ENCODE measurements around the gene CNTRL. TPM values are rescaled to one million over a fixed set of nuclear protein-coding genes. Genes with fewer than 3 reads are reported as not detected.

The CNTRL gene
- total RNA-seq, 4 donors from 2014 or later = 23.5 to 31.5 (median 29.6) TPM

DNA sequence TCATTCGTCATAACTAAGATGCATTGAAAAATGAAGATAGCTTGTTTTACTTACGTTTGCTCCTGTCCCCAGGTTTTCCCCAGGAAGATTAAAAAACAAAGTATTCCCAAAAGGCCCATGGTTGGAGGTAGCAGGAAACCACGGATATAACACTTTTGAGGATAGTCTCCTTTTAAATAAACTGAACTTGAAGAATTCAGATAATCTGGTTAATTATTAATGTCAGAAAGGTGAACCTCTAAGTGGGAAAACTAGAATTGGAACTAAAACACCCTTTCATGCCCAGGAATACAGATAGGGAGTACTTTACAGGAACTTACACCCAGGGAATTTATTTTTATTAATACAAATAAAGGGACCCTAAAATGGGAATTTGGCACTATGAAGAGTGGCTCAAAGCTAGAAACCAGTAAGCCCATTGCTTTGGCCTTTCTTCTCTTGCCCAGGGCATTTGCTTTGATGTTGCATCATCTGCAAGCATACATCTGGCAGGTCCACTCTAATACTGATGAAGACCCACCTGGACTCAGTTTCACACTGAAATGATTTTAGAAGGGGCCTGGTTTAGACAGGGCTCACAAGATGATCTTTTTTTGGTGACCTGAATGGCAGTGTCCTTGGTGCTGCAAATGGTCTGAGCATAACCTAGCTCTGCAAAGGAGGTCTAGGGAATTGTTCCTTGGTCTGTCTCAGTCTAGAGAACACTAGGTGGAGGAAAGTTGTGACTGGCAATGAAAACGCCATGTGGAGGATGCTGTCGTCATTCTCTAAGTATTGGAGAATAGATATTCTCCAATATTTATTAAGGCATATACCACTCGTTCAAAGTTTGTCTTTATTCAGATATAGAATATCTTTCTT is 24.4 kb upstream of the CNTRL start, which contains the start of gene C5:
TSS of gene C5 (minus strand) at position 148 of the 861 bp plus-strand sequence. CDS start at position 119, 29 bp downstream.
- no peaks in the 10 kb centered on the region for H3K36me3 ChIP-seq
- H3K4me3 ChIP-seq = no peak within 1 kb of the TSS
- H3K9me3 ChIP-seq = no peaks in the 10 kb centered on the region
- no peaks in the 10 kb centered on the region for H3K27me3 ChIP-seq
- no peak for TF ChIP-seq POLR2A (IDR thresholded peaks at IDR 0.05)
- TF ChIP-seq, protein P1, sequence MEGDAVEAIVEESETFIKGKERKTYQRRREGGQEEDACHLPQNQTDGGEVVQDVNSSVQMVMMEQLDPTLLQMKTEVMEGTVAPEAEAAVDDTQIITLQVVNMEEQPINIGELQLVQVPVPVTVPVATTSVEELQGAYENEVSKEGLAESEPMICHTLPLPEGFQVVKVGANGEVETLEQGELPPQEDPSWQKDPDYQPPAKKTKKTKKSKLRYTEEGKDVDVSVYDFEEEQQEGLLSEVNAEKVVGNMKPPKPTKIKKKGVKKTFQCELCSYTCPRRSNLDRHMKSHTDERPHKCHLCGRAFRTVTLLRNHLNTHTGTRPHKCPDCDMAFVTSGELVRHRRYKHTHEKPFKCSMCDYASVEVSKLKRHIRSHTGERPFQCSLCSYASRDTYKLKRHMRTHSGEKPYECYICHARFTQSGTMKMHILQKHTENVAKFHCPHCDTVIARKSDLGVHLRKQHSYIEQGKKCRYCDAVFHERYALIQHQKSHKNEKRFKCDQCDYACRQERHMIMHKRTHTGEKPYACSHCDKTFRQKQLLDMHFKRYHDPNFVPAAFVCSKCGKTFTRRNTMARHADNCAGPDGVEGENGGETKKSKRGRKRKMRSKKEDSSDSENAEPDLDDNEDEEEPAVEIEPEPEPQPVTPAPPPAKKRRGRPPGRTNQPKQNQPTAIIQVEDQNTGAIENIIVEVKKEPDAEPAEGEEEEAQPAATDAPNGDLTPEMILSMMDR (IDR thresholded peaks at IDR 0.05) = no peak
- no peak for DNase-seq
- H3K27ac ChIP-seq = no peak within 1 kb of the TSS
- H3K4me1 ChIP-seq = no peaks in the 10 kb centered on the region
- intact Hi-C loops (cut with DNase I; ENCODE audit: low total_unique reads) = loop anchor here (10.0 kb wide), 1 partner anchor 296 kb away; no protein-coding TSS in a partner anchor

DNA sequence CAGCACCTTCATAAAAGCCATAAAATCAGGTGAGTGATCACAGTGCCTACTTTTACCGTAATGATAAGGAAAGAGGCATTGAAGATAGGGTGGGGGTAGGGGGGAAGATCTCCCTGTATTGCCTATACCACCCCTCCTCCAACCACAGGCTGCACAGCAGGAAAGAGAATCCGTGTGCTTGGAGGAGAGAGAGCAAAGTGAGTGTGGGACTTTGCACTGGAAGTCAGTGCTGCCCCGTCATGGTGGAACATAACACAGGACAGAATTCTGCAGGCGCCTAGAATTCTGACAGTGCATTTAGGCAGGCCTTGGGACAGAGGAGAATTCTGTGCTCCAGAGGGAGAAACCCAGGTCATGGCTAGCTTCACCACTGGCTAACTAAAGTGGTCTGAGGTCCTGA is 21.2 kb upstream of the CNTRL start:
- H3K36me3 ChIP-seq = no peaks in the 10 kb centered on the region
- no peaks in the 10 kb centered on the region for H3K4me1 ChIP-seq
- intact Hi-C loops (cut with DNase I; ENCODE audit: low total_unique reads) = loop anchor here (10.0 kb wide), 1 partner anchor 299 kb away; no protein-coding TSS in a partner anchor
- H3K9me3 ChIP-seq = no peaks in the 10 kb centered on the region
- H3K27ac ChIP-seq = no peak overlapping the region
- TF ChIP-seq, protein P1 (IDR thresholded peaks at IDR 0.05) = no peak
- TF ChIP-seq POLR2A (IDR thresholded peaks at IDR 0.05) = no peak
- no peak overlapping the region for H3K4me3 ChIP-seq
- H3K27me3 ChIP-seq = no peaks in the 10 kb centered on the region
- no peak for DNase-seq

DNA sequence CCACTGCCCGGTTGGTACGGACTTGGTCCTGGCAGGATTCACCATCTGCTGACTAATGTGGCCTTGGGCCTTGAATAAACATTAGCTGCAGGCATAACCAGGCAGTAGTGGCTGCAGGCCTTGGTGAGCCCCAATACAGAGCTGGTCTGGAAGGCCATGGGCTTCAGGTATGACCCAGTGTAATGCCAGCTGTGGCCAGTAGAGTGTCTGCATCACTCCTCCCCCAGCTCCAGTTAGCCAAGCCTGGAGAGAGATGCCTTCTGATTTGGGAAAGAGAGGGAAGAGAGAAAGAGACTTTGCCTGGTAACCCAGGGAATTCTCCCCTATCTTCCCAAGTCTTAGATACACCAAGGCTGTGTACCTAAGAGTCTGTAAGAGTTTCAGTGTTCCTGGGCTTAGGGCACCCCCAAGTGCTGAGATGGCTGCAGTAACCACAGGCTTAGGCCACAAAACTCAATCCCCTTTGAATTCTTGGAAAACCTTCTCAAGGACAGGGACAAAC is 19.1 kb upstream of the CNTRL start:
- H3K4me3 ChIP-seq = no peak overlapping the region
- intact Hi-C loops (cut with DNase I; ENCODE audit: low total_unique reads) = loop anchor here (10.0 kb wide), 1 partner anchor 301 kb away; no protein-coding TSS in a partner anchor
- no peak overlapping the region for H3K27ac ChIP-seq
- H3K4me1 ChIP-seq = no peaks in the 10 kb centered on the region
- H3K27me3 ChIP-seq = no peaks in the 10 kb centered on the region
- no peak for DNase-seq
- H3K36me3 ChIP-seq = no peaks in the 10 kb centered on the region
- TF ChIP-seq, protein P1 (IDR thresholded peaks at IDR 0.05) = no peak
- no peak for TF ChIP-seq POLR2A (IDR thresholded peaks at IDR 0.05)
- H3K9me3 ChIP-seq = no peaks in the 10 kb centered on the region

DNA sequence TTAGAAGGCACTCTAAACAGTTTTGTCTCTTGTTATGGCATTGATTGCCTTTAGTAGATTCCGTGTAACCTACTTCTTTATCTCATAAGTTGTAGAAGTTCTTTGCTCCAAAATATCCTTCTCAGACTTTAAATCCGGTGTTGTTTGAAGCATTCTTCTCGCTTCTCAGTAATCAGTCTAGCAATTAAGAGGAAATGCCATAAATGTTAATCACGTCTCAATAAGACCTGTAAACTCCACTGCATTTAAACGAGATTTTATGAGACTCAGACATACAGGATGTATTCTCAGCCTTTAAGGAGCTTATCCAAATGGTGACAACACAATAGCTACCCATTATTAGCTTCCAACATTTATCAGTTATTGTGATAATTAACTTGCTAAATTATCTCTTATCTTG is 16.9 kb upstream of the CNTRL start:
- intact Hi-C loops (cut with DNase I; ENCODE audit: low total_unique reads) = loop anchor here (10.0 kb wide), 1 partner anchor 303 kb away; no protein-coding TSS in a partner anchor
- no peak overlapping the region for H3K27ac ChIP-seq

DNA sequence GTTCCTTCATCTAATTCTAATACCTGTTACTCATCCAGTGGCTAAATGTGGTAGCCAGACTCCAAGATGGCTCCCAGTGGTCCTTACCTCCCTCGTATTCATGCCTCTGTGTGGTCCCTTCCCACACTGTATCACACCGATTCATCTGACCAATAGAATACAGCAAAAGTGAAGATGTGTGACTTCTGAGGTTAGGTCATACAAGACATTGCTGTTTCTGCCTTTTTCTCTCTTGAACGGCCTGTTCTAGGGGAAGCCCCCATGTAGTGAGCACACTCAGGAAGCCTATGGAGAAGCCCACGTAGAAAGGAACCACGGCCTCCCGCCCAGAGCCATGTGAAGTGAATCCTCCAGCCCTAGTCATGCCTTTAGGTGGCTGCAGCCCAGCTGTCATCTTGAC is 15.2 kb upstream of the CNTRL start:
- H3K27me3 ChIP-seq = no peaks in the 10 kb centered on the region
- TF ChIP-seq, protein P1 (IDR thresholded peaks at IDR 0.05) = no peak
- no peak for TF ChIP-seq POLR2A (IDR thresholded peaks at IDR 0.05)
- H3K9me3 ChIP-seq = no peaks in the 10 kb centered on the region
- H3K4me1 ChIP-seq = no peaks in the 10 kb centered on the region
- no peak overlapping the region for H3K27ac ChIP-seq
- H3K4me3 ChIP-seq = no peak overlapping the region
- no peak for DNase-seq
- intact Hi-C loops (cut with DNase I; ENCODE audit: low total_unique reads) = loop anchor here (10.0 kb wide), 1 partner anchor 305 kb away; no protein-coding TSS in a partner anchor
- no peaks in the 10 kb centered on the region for H3K36me3 ChIP-seq

More for the DNA sequence above, 16.9 kb upstream of the CNTRL start:
- no peak for DNase-seq
- Histone ChIP-seq H3K27me3 (no peaks in the 10 kb centered on the region), H3K9me3 (no peaks in the 10 kb centered on the region), H3K4me1 (no peaks in the 10 kb centered on the region), H3K36me3 (no peaks in the 10 kb centered on the region), H3K4me3 (no peak overlapping the region)
- no peak for TF ChIP-seq POLR2A (IDR thresholded peaks at IDR 0.05)
